ENCODE data around the gene PAQR6. TPM values are rescaled to one million over a fixed set of nuclear protein-coding genes. Genes with fewer than 3 reads are reported as not detected.

The PAQR6 gene
- total RNA-seq, 1 experiment from 2014 or later: 15.8 TPM

DNA sequence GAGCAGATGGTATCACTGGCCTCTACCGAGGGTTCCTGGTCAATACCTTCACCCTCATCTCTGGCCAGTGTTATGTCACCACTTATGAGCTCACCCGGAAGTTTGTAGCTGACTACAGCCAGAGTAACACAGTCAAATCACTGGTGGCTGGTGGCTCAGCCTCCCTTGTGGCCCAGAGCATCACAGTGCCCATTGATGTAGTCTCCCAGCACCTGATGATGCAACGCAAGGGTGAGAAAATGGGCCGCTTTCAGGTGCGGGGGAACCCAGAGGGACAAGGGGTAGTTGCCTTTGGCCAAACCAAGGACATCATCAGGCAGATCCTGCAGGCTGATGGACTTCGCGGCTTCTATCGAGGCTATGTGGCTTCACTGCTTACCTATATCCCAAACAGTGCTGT is 47.8 kb downstream of the PAQR6 start:
- Mint-ChIP-seq H3K4me1 (peaks cover 9 to 22% of the 10 kb centered on the region in 2 experiments), H3K9me3 (no peaks in the 10 kb centered on the region), H3K4me3 (no peak overlapping the region; a peak in 1 of 5 replicates), H3K36me3 (ENCODE audit: insufficient read depth in 1 of 3, low read depth in 3 of 3) (peaks cover 7 to 44% (median 19%) of the 10 kb centered on the region in 3 experiments; a peak in 6 of 7 replicates), H3K27me3 (ENCODE audit: low read depth) (no peaks in the 10 kb centered on the region), H3K27ac (peak overlapping the region in 2 of 3 experiments; percentile 29 to 76; a peak in 3 of 7 replicates)
- H3K23ac ChIP-seq (ENCODE audit: insufficient read length, low read depth, low read length): no peak overlapping the region
- H3K4ac ChIP-seq (ENCODE audit: low read depth, low read length): no peak overlapping the region
- no peak overlapping the region for H3K9ac ChIP-seq (ENCODE audit: extremely low read depth, insufficient read length, low read length)
- H3K4me2 ChIP-seq (ENCODE audit: insufficient read depth, insufficient read length, low read length): no peak overlapping the region
- no peak overlapping the region for H4K5ac ChIP-seq (ENCODE audit: insufficient read length, low read depth, low read length)
- H2BK5ac ChIP-seq (ENCODE audit: insufficient read length, low read length): no peak overlapping the region
- H2BK20ac ChIP-seq (ENCODE audit: low read depth, low read length, poor library complexity, severe bottlenecking): no peak overlapping the region
- H2BK15ac ChIP-seq (ENCODE audit: low read depth, low read length): no peak overlapping the region
- H3K56ac ChIP-seq (ENCODE audit: insufficient read length, low read depth, low read length): no peak overlapping the region
- no peak overlapping the region for H3K27ac ChIP-seq (ENCODE audit: insufficient read length, low read depth, low read length)
- H3K79me2 ChIP-seq (ENCODE audit: insufficient read depth, low read length): peaks cover 13% of the 10 kb centered on the region; the same call in 1 of the 2 replicates
- H3K23me2 ChIP-seq (ENCODE audit: insufficient read length, low read depth, low read length, poor library complexity, severe bottlenecking): no peaks in the 10 kb centered on the region
- H2AK5ac ChIP-seq (ENCODE audit: insufficient read length, low read length): no peak overlapping the region
- no peak overlapping the region for H4K91ac ChIP-seq (ENCODE audit: insufficient read length, low read depth, low read length)
- no CpG with 5 or more reads among the region's 8 CpGs for WGBS (ENCODE audit: extremely low coverage, insufficient read length, low lambda C conversion rate)
- H4K8ac ChIP-seq (replicated peaks; ENCODE audit: insufficient read length, low read depth, low read length): no peak overlapping the region
- H3T11ph ChIP-seq (ENCODE audit: low read length): no peak overlapping the region
- no peaks in the 10 kb centered on the region for H4K20me1 ChIP-seq (ENCODE audit: control insufficient read depth, insufficient read depth, insufficient read length)
- no peaks in the 10 kb centered on the region for H3K9me3 ChIP-seq (ENCODE audit: control insufficient read depth, low read depth, low read length)
- no peak overlapping the region for H2BK12ac ChIP-seq (ENCODE audit: insufficient read length, low read depth, low read length)
- H3K79me1 ChIP-seq (ENCODE audit: insufficient read depth, low read depth, low read length, poor library complexity, severe bottlenecking): peaks cover 17% of the 10 kb centered on the region
- no peak overlapping the region for H2BK120ac ChIP-seq (ENCODE audit: low read depth, low read length, poor library complexity, severe bottlenecking)
- DNase-seq: no peak
- TF ChIP-seq, protein P1, sequence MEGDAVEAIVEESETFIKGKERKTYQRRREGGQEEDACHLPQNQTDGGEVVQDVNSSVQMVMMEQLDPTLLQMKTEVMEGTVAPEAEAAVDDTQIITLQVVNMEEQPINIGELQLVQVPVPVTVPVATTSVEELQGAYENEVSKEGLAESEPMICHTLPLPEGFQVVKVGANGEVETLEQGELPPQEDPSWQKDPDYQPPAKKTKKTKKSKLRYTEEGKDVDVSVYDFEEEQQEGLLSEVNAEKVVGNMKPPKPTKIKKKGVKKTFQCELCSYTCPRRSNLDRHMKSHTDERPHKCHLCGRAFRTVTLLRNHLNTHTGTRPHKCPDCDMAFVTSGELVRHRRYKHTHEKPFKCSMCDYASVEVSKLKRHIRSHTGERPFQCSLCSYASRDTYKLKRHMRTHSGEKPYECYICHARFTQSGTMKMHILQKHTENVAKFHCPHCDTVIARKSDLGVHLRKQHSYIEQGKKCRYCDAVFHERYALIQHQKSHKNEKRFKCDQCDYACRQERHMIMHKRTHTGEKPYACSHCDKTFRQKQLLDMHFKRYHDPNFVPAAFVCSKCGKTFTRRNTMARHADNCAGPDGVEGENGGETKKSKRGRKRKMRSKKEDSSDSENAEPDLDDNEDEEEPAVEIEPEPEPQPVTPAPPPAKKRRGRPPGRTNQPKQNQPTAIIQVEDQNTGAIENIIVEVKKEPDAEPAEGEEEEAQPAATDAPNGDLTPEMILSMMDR (conservative IDR thresholded peaks at IDR 0.05): no peak
- no peaks in the 10 kb centered on the region for H3K27me3 ChIP-seq (ENCODE audit: insufficient read depth, low read length)
- H3K18ac ChIP-seq (ENCODE audit: insufficient read length, low read depth, low read length): no peak overlapping the region
- no peak overlapping the region for H2AFZ ChIP-seq (ENCODE audit: low read length)
- H3K14ac ChIP-seq (ENCODE audit: insufficient read depth, low read length): no peak overlapping the region
- 0 out of 2 replicates have a peak, but pooled peaks cover 3% of the 10 kb centered on the region for H3K4me1 ChIP-seq (ENCODE audit: insufficient read depth, low read length)
